ENCODE measurements around the gene SLC66A1. TPM values are rescaled to one million over a fixed set of nuclear protein-coding genes. Genes with fewer than 3 reads are reported as not detected.
A peak's percentile ranks its signal among the peaks of the same experiment; 100 is the strongest.

The SLC66A1 gene
- total and polyA plus RNA-seq, 9 of the 15 experiments (the other 6 are each of a cell fraction or from before 2014, with no cell fraction given): 1.2 to 40.8 (median 18.6) TPM

GRCh38 chr1:19338323-19338762 is 26.2 kb downstream of the SLC66A1 start:
- no peak for FAIRE-seq
- intact Hi-C loops (cut with micrococcal nuclease) (loop anchor here (5.0 kb wide), 1 partner anchor 86 kb away; the partner anchor contains the start of genes EMC1 and MRTO4), in situ Hi-C loops (cut with MboI) (no loop called here)
- peak overlapping the region in 1 of 2 experiments; percentile 14; a peak in 1 of 4 replicates for H3K9ac ChIP-seq (ENCODE audit: insufficient read depth in 1 of 2, low read depth in 2 of 2, low read length in 2 of 2)
- peaks cover 11% of the 10 kb centered on the region for H3K9me1 ChIP-seq (ENCODE audit: control insufficient read depth, insufficient read depth, low read length)
- H3K4me2 ChIP-seq (ENCODE audit: insufficient read depth, low read length): no peak overlapping the region
- POLR2A ChIA-PET: no interaction called here
- ATAC-seq: peak; percentile 57
- no peaks in the 10 kb centered on the region for H3K79me2 ChIP-seq (ENCODE audit: control insufficient read depth, insufficient read depth, low read length)
- no peak overlapping the region; the same call in 2 of the 3 replicates for H3K27ac ChIP-seq (ENCODE audit: extremely low read depth, low read depth, low read length)
- H3K4me3 ChIP-seq: no peak overlapping the region
- no TSS peak for BruUV-seq (replicated peaks)
- no peak overlapping the region for H2AFZ ChIP-seq (ENCODE audit: low read depth, low read length)
- H3K36me3 ChIP-seq (ENCODE audit: control insufficient read depth, insufficient read depth, low read length): peaks cover 27% of the 10 kb centered on the region; the same call in 2 of the 3 replicates
- peak in 2 of 4 experiments; percentile 40 to 44 for DNase-seq (ENCODE audit: extremely low read depth in 1 of 4, low spot score in 3 of 4)
- H3K27me3 ChIP-seq (ENCODE audit: control insufficient read depth in 2 of 2, insufficient read depth in 2 of 2, low read length in 2 of 2): no peaks in the 10 kb centered on the region
- H4K20me1 ChIP-seq (replicated peaks; ENCODE audit: control insufficient read depth, insufficient read depth, low read length): peaks cover 11% of the 10 kb centered on the region; the same call in 1 of the 2 replicates
- H3K4me1 ChIP-seq (replicated peaks in 1 of 2; ENCODE audit: control insufficient read depth in 2 of 2, insufficient read depth in 2 of 2, low read length in 2 of 2): peaks cover 4 to 34% of the 10 kb centered on the region in 2 experiments; a peak in 4 of 5 replicates
- no peaks in the 10 kb centered on the region for H3K9me3 ChIP-seq (replicated peaks; ENCODE audit: control insufficient read depth, insufficient read depth, low read depth, low read length)
- WGBS (ENCODE audit: insufficient coverage, low coverage, missing lambda C conversion rate): 85% methylated on average over 22 of the region's 27 CpGs
- CTCF ChIA-PET (ENCODE audit: low intra/inter-chr PET ratio): interaction anchor here (0.6 to 0.8 kb wide), 2 partner anchors 243 to 313 kb away, joined by 3 read pairs; no protein-coding TSS in a partner anchor
- TF ChIP-seq ZSCAN29 (IDR thresholded peaks at IDR 0.05) (no peak), ATF3 (IDR thresholded peaks at IDR 0.05) (no peak; the same call in 1 of the 2 replicates), ATF3 (CRISPR knock-in tag; conservative IDR thresholded peaks at IDR 0.05) (no peak), ZZZ3 (IDR thresholded peaks at IDR 0.05) (no peak), L3MBTL2 (IDR thresholded peaks at IDR 0.05) (no peak), SIN3A (IDR thresholded peaks at IDR 0.05; ENCODE audit: borderline replicate concordance in 2 of 2, control insufficient read depth in 1 of 2, low read depth in 2 of 2, low read length in 2 of 2) (no peak), KDM1A (IDR thresholded peaks at IDR 0.05) (no peak), HCFC1 (IDR thresholded peaks at IDR 0.05; ENCODE audit: low read depth, low read length) (no peak), MAX (CRISPR knock-in tag; IDR thresholded peaks at IDR 0.05) (0 out of 2 replicates have a peak, but pooled peaks have one; percentile 4), PML (IDR thresholded peaks at IDR 0.05; ENCODE audit: low read length) (no peak), TCF7 (IDR thresholded peaks at IDR 0.05; ENCODE audit: borderline replicate concordance) (no peak), ZBTB33 (CRISPR knock-in tag; IDR thresholded peaks at IDR 0.05) (peak; percentile 97), MED1 (CRISPR knock-in tag; IDR thresholded peaks at IDR 0.05; ENCODE audit: borderline replicate concordance) (no peak), RBFOX2 (IDR thresholded peaks at IDR 0.05; ENCODE audit: low read depth, low read length) (0 out of 2 replicates have a peak, but pooled peaks have one; percentile 21), CREB3L1 (IDR thresholded peaks at IDR 0.05; ENCODE audit: borderline replicate concordance, low read depth) (no peak), CTCF (IDR thresholded peaks at IDR 0.05 in 2 of 3, conservative IDR thresholded peaks at IDR 0.05 in 1 of 3; ENCODE audit: insufficient read depth in 2 of 3, low read depth in 1 of 3, low read length in 3 of 3) (peak; percentile 31 to 44 (median 38); a peak in 5 of 6 replicates)

Data from K562 (cell line).